ENCODE data around the gene FHIT.

DNA sequence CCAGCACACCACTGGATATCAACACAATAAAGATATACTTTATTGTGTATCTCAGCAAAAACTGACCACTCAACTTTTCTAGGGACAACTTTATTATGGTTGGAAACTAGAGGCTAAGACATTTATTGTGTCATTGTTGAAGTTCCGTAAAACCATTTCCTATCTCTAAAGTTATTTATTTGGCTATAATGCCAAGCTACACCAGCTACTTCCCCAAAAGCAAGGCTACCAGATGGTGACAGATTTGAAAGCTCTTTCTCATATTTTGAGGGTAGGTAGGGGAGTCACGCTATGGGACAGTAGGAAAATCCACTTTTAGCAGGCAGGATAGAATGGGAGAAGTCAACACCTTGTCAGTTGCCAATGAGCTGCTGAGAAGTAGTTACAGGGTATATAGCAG, 1366.8 kb downstream of the FHIT start:
- TF ChIP-seq CTCF (IDR thresholded peaks at IDR 0.05) (no peak), POLR2A (IDR thresholded peaks at IDR 0.05) (no peak)
